CD8-positive, alpha-beta memory T cell (primary cell): ENCODE measurements around the gene TBC1D14. TPM values are rescaled to one million over a fixed set of nuclear protein-coding genes. Genes with fewer than 3 reads are reported as not detected.

ENCODE experiments used
- CTCF ChIA-PET: fragments of 350-600 bp; sonication (Branson Sonifier 250); formaldehyde crosslinking; loops from one replicate; lab custom pipeline; 2021; ENCODE audit warnings: antibody characterized with exemption; lab: Charles Lee
- POLR2A ChIA-PET: fragments of 350-600 bp; sonication (Branson Sonifier 250); formaldehyde crosslinking; loops from one replicate; lab custom pipeline; 2021; ENCODE audit warnings: antibody characterized with exemption; lab: Charles Lee
- DNase-seq, 5 donors: peaks; one replicate each; pipeline versions ENCODE4 v3.0.0 to v3.0.0-alpha.2; 2020 to 2022; ENCODE audit warnings: mixed read lengths in 1 of 5
- H3K27ac ChIP-seq: one replicate; pipeline ENCODE4 v1.7.0; 2013; ENCODE audit warnings: low read depth, mild to moderate bottlenecking, low read length, moderate library complexity
- H3K27me3 ChIP-seq: 2 replicates; pipeline ENCODE4 v1.7.0; 2013; ENCODE audit warnings: low read length, mild to moderate bottlenecking; ENCODE audit not compliant: insufficient read depth, poor library complexity, severe bottlenecking
- H3K36me3 ChIP-seq: 2 replicates; pipeline ENCODE4 v1.7.0; 2013; ENCODE audit warnings: mild to moderate bottlenecking, low read length, moderate library complexity; ENCODE audit not compliant: insufficient read depth
- H3K4me1 ChIP-seq: 2 replicates; pipeline ENCODE4 v1.7.0; 2013; ENCODE audit warnings: mild to moderate bottlenecking, low read length, moderate library complexity; ENCODE audit not compliant: insufficient read depth
- H3K4me3 ChIP-seq: 2 replicates; pipeline ENCODE4 v1.7.0; 2013; ENCODE audit warnings: mild to moderate bottlenecking, low read length
- H3K9me3 ChIP-seq: 2 replicates; pipeline ENCODE4 v1.7.0; 2013; ENCODE audit warnings: mild to moderate bottlenecking, low read length
- H3K27ac Mint-ChIP-seq, 8 donors: one replicate each; pipeline ENCODE4 v1.8.0; 2020 to 2021; ENCODE audit warnings: mixed read lengths in 8 of 8, mild to moderate bottlenecking in 6 of 8, inconsistent platforms in 3 of 8, moderate library complexity in 3 of 8
- H3K27me3 Mint-ChIP-seq, 2 donors: one replicate each; pipeline ENCODE4 v1.8.0; 2020 to 2021; ENCODE audit warnings: mixed read lengths in 2 of 2, mild to moderate bottlenecking in 1 of 2, moderate library complexity in 1 of 2
- H3K36me3 Mint-ChIP-seq, 3 donors: one replicate each; pipeline ENCODE4 v1.8.0; 2020 to 2021; ENCODE audit warnings: mixed read lengths in 3 of 3, inconsistent platforms in 1 of 3, mild to moderate bottlenecking in 1 of 3
- H3K4me1 Mint-ChIP-seq, 3 donors: one replicate each; pipeline ENCODE4 v1.8.0; 2020 to 2021; ENCODE audit warnings: mixed read lengths in 3 of 3, inconsistent platforms in 1 of 3, mild to moderate bottlenecking in 1 of 3
- H3K4me3 Mint-ChIP-seq, 7 donors: one replicate each; pipeline ENCODE4 v1.8.0; 2020 to 2021; ENCODE audit warnings: mixed read lengths in 7 of 7, mild to moderate bottlenecking in 6 of 7, moderate library complexity in 4 of 7, inconsistent platforms in 2 of 7
- H3K9me3 Mint-ChIP-seq, 5 donors: one replicate each; pipeline ENCODE4 v1.8.0; 2020 to 2022; ENCODE audit warnings: mixed read lengths in 5 of 5, mild to moderate bottlenecking in 3 of 5, moderate library complexity in 2 of 5, inconsistent platforms in 1 of 5
- polyA plus RNA-seq: library from polyadenylated mRNA; unstranded; fragments of 300-500 nt; fragmentation: Illumina TruSeq; gene quantifications from one replicate; pipeline ENCODE4 v1.2.3, GENCODE V29; 2021
- total RNA-seq, 2 experiments: library from RNA; stranded (reverse); gene quantifications; one replicate each; pipeline ENCODE4 v1.2.3, GENCODE V29; 2021

TBC1D14 gene
- total and polyA plus RNA-seq, 3 experiments from 2014 or later, result 38.0 to 48.5 (median 43.7) TPM

DNA sequence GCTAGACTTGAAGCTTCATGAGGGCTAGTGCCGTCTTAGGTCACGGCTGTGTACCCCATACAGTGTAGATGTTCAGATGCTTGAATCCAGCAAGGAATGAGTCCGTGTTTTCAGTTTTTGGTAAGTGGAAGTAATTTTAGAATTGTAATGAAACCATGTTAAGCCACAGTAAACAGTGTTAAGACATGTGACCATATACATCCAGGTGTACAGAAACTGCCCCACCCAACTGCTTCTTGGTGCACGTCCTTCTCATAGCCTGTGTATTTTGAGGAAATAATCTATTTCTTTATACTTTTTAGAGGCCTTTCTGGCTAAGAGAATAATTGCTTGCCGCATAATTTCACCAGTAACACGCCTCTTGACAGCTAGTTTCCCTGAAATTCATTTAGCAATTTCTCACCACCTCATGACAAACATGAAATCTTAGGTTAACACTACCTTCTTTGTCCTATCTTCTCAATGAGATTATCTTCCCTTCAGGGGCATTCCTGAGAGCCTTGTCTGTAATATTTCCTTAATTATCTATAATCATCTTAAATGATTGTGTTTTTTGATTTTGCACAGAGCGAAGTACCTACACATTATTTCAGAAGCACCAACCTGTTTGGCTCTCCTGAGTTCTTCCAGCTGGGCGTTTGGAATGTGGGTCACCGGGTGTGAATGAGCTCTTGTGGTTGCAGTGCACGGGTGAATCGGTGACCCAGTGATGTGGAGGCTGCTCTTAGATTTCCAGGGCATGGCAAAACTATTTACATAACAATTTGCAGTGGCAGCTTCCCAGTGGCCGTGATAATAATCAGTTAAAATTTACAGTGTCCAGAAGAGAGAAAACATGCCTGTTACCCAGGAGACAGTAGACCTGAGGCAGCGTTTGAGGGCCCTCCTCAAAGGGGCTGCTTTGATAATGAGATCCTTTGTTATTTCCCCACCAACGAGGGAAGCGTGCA is 83.4 kb downstream of the TBC1D14 start:
- Histone ChIP-seq H3K9me3 (no peaks in the 10 kb centered on the region), H3K27me3 (no peaks in the 10 kb centered on the region), H3K27ac (no peak overlapping the region), H3K4me1 (peaks cover 17% of the 10 kb centered on the region), H3K4me3 (no peak overlapping the region), H3K36me3 (peaks cover 10% of the 10 kb centered on the region)
- ChIA-PET POLR2A (no interaction called here), CTCF (no interaction called here)
- H3K9me3 Mint-ChIP-seq, result no peaks in the 10 kb centered on the region
- H3K4me1 Mint-ChIP-seq, result peaks cover 38 to 52% (median 43%) of the 10 kb centered on the region in 3 donors
- DNase-seq, result no peak
- H3K36me3 Mint-ChIP-seq, result peaks cover 0 to 54% (median 14%) of the 10 kb centered on the region in 3 donors
- peak overlapping the region in 4 of 8 donors; percentile 37 to 66 (median 52) for H3K27ac Mint-ChIP-seq
- no peaks in the 10 kb centered on the region for H3K27me3 Mint-ChIP-seq
- H3K4me3 Mint-ChIP-seq, result no peak overlapping the region

DNA sequence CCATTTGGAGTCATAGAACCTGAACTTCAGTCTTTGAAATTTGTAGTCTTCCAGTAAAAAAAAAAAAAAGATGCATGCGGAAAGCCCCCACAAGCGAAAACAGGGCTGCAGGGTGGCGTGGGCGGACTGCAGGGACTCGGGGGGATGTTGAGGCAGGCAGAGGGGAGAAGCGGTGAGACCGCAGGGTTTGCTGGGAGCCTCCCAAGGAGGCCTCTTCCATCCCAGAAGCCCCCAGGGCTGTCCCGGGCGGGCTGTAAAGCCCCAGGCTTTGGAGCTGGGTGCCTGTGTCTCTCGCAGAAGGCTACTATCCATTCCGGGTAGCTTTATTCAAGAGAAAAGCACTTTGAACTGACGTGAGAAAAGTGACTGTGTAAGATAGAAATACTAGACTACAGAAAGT is 86.9 kb downstream of the TBC1D14 start:
- no peak overlapping the region for H3K4me3 ChIP-seq
- no peak for DNase-seq
- H3K36me3 Mint-ChIP-seq, result peaks cover 0 to 74% (median 19%) of the 10 kb centered on the region in 3 donors
- no peak overlapping the region for H3K27ac ChIP-seq
- H3K4me3 Mint-ChIP-seq, result peak overlapping the region in 1 of 7 donors; percentile 27
- H3K27me3 Mint-ChIP-seq, result no peaks in the 10 kb centered on the region
- H3K9me3 ChIP-seq, result no peaks in the 10 kb centered on the region
- H3K27ac Mint-ChIP-seq, result no peak overlapping the region
- H3K27me3 ChIP-seq, result no peaks in the 10 kb centered on the region
- POLR2A ChIA-PET, result no interaction called here
- peaks cover 37% of the 10 kb centered on the region for H3K36me3 ChIP-seq
- H3K9me3 Mint-ChIP-seq, result no peaks in the 10 kb centered on the region
- H3K4me1 ChIP-seq, result peaks cover 15% of the 10 kb centered on the region
- peaks cover 11 to 18% (median 11%) of the 10 kb centered on the region in 3 donors for H3K4me1 Mint-ChIP-seq
- CTCF ChIA-PET, result no interaction called here

DNA sequence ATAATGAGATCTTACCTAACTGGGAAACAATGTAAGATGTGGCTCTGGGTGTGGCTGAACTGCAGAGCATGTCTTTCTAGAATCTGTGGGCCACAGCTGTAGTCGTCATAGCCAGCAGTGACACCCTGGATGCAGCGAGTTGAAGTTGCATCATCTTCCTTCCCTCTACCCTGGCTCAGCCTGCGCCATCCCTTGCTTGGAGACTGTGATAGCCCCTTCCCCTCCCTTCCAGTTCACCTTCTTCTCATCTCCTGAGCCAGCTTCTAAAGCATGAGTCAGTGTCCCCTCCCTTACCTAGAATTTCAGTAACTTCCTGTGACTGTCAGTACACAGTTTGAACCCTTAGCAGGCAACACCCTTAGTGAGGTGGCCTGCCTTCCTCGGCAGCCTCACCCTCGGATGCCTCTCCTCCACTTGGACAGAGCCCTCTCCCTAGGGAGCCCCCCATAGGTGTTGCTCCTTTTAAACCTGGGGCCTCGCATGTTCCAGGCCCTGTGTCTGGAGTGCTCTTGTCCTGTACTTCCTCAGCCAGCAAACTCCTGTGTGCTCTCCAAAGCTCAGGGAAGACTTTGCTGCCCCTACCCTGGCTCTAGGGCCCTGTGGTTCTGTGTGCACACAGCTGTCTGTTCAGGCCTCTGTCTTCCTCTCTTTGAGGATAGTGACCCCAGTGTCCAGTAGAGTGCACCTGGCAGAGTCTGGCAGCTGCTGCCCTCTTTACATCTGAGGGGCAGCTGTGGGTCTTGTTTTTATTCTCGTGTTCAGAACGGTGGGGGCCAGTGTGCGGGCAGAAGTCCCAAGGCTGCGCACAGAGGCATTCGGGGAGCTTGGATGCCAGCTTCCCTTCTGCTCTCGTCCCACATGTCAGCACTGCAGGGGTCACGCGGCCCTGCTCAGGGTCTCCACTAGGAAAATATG is 89.8 kb downstream of the TBC1D14 start:
- Mint-ChIP-seq H3K4me3 (no peak overlapping the region), H3K9me3 (no peaks in the 10 kb centered on the region), H3K36me3 (peaks cover 0 to 86% (median 24%) of the 10 kb centered on the region in 3 donors), H3K4me1 (peaks cover 0 to 3% (median under 1%) of the 10 kb centered on the region in 3 donors), H3K27ac (peak overlapping the region in 2 of 8 donors; percentile 61 to 73), H3K27me3 (no peaks in the 10 kb centered on the region)
- Histone ChIP-seq H3K27me3 (no peaks in the 10 kb centered on the region), H3K36me3 (peaks cover 61% of the 10 kb centered on the region), H3K4me1 (peaks cover 15% of the 10 kb centered on the region), H3K9me3 (no peaks in the 10 kb centered on the region), H3K27ac (no peak overlapping the region), H3K4me3 (no peak overlapping the region)
- DNase-seq, result no peak
- CTCF ChIA-PET, result no interaction called here
- POLR2A ChIA-PET, result no interaction called here

DNA sequence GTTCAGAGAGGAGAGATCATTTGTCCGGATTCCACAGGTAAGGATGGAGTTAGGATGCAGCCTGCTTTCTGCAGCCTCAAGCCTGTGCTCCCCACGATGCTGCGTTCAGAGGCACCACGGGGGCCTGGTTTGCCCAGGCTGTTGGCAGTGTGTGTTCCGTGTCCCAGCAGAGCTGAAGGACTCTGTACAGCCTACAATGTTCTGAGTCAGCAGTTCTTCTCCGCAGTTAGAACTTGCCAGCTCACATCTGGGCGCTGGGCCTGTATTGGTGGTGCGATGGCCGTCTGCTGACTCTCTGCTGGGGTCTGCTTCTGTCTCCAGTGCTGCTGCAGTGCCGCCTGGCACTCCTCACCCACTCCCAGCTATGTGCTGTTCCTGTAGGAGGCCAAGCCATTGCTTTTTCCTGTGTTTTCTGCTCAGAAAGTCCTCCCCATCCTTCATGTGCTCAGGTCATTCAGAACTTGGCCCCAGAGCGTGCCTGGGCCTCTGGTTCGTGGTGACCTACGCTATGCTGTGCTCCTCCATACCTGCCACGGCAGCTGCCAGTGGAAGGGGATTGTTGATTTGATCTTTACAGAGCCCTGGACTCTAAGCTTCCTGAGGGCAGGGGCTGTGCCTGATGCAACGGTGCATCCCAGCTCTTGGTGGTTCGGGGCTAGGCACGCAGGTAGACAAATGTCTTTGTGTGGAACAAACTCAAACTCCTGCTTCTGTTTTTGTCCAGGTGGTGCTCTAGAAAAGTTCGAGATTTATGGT is 91.0 kb downstream of the TBC1D14 start:
- ChIA-PET POLR2A (no interaction called here), CTCF (no interaction called here)
- H3K36me3 Mint-ChIP-seq, result peaks cover 0 to 82% (median 24%) of the 10 kb centered on the region in 3 donors
- no peaks in the 10 kb centered on the region for H3K9me3 ChIP-seq
- no peaks in the 10 kb centered on the region for H3K27me3 Mint-ChIP-seq
- H3K4me1 ChIP-seq, result peaks cover 15% of the 10 kb centered on the region
- H3K4me1 Mint-ChIP-seq, result peaks cover 0 to 6% (median 3%) of the 10 kb centered on the region in 3 donors
- no peak overlapping the region for H3K27ac ChIP-seq
- DNase-seq, result no peak
- H3K36me3 ChIP-seq, result peaks cover 63% of the 10 kb centered on the region
- peak overlapping the region in 1 of 8 donors; percentile 29 for H3K27ac Mint-ChIP-seq
- no peaks in the 10 kb centered on the region for H3K9me3 Mint-ChIP-seq
- no peak overlapping the region for H3K4me3 Mint-ChIP-seq
- no peaks in the 10 kb centered on the region for H3K27me3 ChIP-seq
- no peak overlapping the region for H3K4me3 ChIP-seq

DNA sequence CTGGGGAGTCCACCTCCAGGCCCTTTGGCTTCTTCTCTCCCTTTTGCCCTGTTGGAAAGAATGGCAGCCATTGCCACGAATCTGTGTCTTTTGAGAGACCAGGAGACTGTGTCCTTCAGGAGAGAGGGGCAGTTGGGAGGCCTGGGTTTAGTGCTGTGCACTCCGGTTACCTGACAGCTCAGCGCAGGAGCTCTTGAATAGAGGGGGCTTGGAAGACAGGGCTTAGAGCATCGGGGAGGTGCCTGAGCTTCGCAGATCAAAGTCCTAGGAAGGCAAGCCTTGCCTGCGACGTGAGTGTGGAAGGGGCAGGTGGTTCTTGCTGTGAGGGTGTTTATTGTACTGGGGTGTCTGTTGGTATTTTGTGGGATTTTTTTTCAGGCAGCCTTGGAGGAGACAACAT is 91.6 kb downstream of the TBC1D14 start:
- H3K27ac Mint-ChIP-seq, result no peak overlapping the region
- no peaks in the 10 kb centered on the region for H3K27me3 Mint-ChIP-seq
- Histone ChIP-seq H3K27me3 (no peaks in the 10 kb centered on the region), H3K27ac (no peak overlapping the region), H3K36me3 (peaks cover 61% of the 10 kb centered on the region), H3K9me3 (no peaks in the 10 kb centered on the region), H3K4me1 (peaks cover 15% of the 10 kb centered on the region), H3K4me3 (no peak overlapping the region)
- CTCF ChIA-PET, result no interaction called here
- no peaks in the 10 kb centered on the region for H3K9me3 Mint-ChIP-seq
- no peak for DNase-seq
- POLR2A ChIA-PET, result no interaction called here
- H3K4me3 Mint-ChIP-seq, result peak overlapping the region in 1 of 7 donors; percentile 48
- peaks cover 0 to 7% (median 3%) of the 10 kb centered on the region in 3 donors for H3K4me1 Mint-ChIP-seq
- peaks cover 0 to 86% (median 24%) of the 10 kb centered on the region in 3 donors for H3K36me3 Mint-ChIP-seq

DNA sequence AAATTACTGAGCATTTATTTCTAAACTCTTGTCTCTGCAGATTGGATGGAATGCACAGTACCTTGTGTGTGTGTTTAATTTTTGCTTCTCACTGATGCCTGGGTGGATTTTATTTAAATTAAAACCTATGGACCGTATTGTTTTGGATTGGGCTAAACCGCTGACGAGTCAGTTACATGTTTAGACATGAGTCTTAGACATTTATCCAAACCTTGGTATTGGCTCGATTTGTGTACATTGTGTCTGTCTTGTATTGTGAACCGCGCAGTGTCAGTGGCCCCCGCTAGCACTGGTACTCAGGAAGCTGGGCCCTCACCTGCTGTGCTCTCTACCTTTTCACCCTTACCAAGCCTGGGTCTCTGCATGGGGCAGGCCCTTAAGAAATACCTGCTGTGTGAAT is 92.7 kb downstream of the TBC1D14 start:
- Histone ChIP-seq H3K27ac (no peak overlapping the region), H3K4me3 (no peak overlapping the region), H3K27me3 (no peaks in the 10 kb centered on the region), H3K4me1 (peaks cover 15% of the 10 kb centered on the region), H3K36me3 (peaks cover 53% of the 10 kb centered on the region), H3K9me3 (no peaks in the 10 kb centered on the region)
- H3K4me3 Mint-ChIP-seq, result no peak overlapping the region
- ChIA-PET POLR2A (no interaction called here), CTCF (no interaction called here)
- peak overlapping the region in 2 of 8 donors; percentile 32 to 70 for H3K27ac Mint-ChIP-seq
- no peaks in the 10 kb centered on the region for H3K9me3 Mint-ChIP-seq
- DNase-seq, result no peak
- no peaks in the 10 kb centered on the region for H3K27me3 Mint-ChIP-seq
- peaks cover 0 to 87% (median 22%) of the 10 kb centered on the region in 3 donors for H3K36me3 Mint-ChIP-seq
- peaks cover 0 to 7% (median 3%) of the 10 kb centered on the region in 3 donors for H3K4me1 Mint-ChIP-seq

DNA sequence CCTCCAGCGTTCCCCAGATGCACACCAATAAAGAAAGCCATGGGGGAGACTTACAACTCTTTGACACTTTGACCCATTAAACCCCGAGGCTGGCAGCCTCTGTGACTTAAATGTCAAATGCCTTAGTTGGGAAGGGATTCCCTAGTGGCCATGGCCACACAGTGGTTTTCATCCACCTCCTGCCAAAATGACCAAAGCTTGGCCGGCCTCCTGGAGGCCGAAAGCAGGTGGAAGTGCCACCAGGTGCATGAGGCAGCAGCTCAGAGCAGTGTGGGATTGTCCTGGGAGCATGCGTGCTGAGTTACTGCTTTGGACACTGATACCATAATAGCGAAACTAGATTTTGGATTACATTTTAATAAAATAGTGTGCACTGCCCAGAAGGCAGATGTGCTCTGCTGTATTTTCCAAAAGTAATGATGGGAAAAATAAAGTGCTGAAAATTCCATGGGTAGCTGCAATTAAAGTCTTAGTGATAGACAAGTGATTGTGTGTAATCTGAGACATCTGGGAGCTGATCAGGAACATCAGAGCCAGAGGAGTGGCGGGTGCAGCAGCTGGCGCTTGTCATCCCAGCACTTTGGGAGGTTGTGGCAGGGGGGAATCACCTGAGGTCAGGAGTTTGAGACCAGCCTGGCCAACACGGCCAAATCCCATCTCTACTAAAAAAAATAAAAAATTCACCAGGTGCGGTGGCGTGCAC is 93.7 kb downstream of the TBC1D14 start:
- no peaks in the 10 kb centered on the region for H3K9me3 ChIP-seq
- Mint-ChIP-seq H3K27me3 (no peaks in the 10 kb centered on the region), H3K4me1 (peaks cover 0 to 7% (median 3%) of the 10 kb centered on the region in 3 donors), H3K9me3 (no peaks in the 10 kb centered on the region), H3K27ac (peak overlapping the region in 1 of 8 donors; percentile 83), H3K4me3 (no peak overlapping the region), H3K36me3 (peaks cover 0 to 90% (median 18%) of the 10 kb centered on the region in 3 donors)
- no peak for DNase-seq
- H3K4me3 ChIP-seq, result no peak overlapping the region
- peaks cover 53% of the 10 kb centered on the region for H3K36me3 ChIP-seq
- ChIA-PET POLR2A (no interaction called here), CTCF (no interaction called here)
- H3K27me3 ChIP-seq, result no peaks in the 10 kb centered on the region
- no peak overlapping the region for H3K27ac ChIP-seq
- peaks cover 15% of the 10 kb centered on the region for H3K4me1 ChIP-seq
